GM06990 (cell line): ENCODE results near the gene CEP104.

ENCODE experiments used
- DNase-seq: peaks from one replicate; pipeline ENCODE4 v3.0.0-alpha.2; 2011; ENCODE audit not compliant: insufficient read length; ENCODE audit errors: extremely low read depth
- H3K27me3 ChIP-seq: replicated peaks from 2 replicates; pipeline ENCODE4 v1.6.0; 2011; ENCODE audit warnings: low read length; ENCODE audit not compliant: control insufficient read depth, insufficient read depth
- H3K36me3 ChIP-seq: 2 replicates; pipeline ENCODE4 v1.5.1; 2011; ENCODE audit warnings: low read length; ENCODE audit not compliant: control insufficient read depth, insufficient read depth
- H3K4me3 ChIP-seq: replicated peaks from 2 replicates; pipeline ENCODE4 v1.5.1; 2011; ENCODE audit warnings: low read depth, mild to moderate bottlenecking, control low read depth, low read length
- CTCF ChIP-seq: IDR thresholded peaks from 2 replicates; pipeline ENCODE4 v1.5.1; 2011; ENCODE audit warnings: low read length, control low read depth, mild to moderate bottlenecking, inconsistent platforms; ENCODE audit not compliant: insufficient read depth, poor library complexity, severe bottlenecking

The CEP104 gene

GRCh38 chr1:3884966-3885365, 28.0 kb upstream of the CEP104 start:
- no peak overlapping the region for H3K4me3 ChIP-seq
- DNase-seq, result no peak
- no peaks in the 10 kb centered on the region for H3K27me3 ChIP-seq
- no peak for TF ChIP-seq CTCF
- peaks cover 16% of the 10 kb centered on the region for H3K36me3 ChIP-seq

- no peak for DNase-seq
- no peak overlapping the region for H3K4me3 ChIP-seq
These were observed 26.3 kb upstream of the CEP104 start for GRCh38 chr1:3883194-3883925.

GRCh38 chr1:3881193-3881480, 24.1 kb upstream of the CEP104 start:
- DNase-seq, result no peak
- Histone ChIP-seq H3K27me3 (no peaks in the 10 kb centered on the region), H3K4me3 (no peak overlapping the region), H3K36me3 (peaks cover 9% of the 10 kb centered on the region)
- TF ChIP-seq CTCF, result no peak

More at GRCh38 chr1:3883194-3883925, 26.3 kb upstream of the CEP104 start:
- H3K36me3 ChIP-seq, result peaks cover 14% of the 10 kb centered on the region
- TF ChIP-seq CTCF, result no peak
- no peaks in the 10 kb centered on the region for H3K27me3 ChIP-seq

GRCh38 chr1:3880429-3881192, 23.6 kb upstream of the CEP104 start:
- DNase-seq, result no peak
- no peak for TF ChIP-seq CTCF
- H3K36me3 ChIP-seq, result peaks cover 7% of the 10 kb centered on the region

GRCh38 chr1:3879787-3880428, 22.9 kb upstream of the CEP104 start:
- no peak overlapping the region for H3K4me3 ChIP-seq
- TF ChIP-seq CTCF, result no peak
- DNase-seq, result no peak
- H3K36me3 ChIP-seq, result peaks cover 7% of the 10 kb centered on the region
- no peaks in the 10 kb centered on the region for H3K27me3 ChIP-seq

More at GRCh38 chr1:3880429-3881192, 23.6 kb upstream of the CEP104 start:
- Histone ChIP-seq H3K27me3 (no peaks in the 10 kb centered on the region), H3K4me3 (no peak overlapping the region)
